ENCODE data around the gene ZBTB7C.

Gene ZBTB7C

DNA sequence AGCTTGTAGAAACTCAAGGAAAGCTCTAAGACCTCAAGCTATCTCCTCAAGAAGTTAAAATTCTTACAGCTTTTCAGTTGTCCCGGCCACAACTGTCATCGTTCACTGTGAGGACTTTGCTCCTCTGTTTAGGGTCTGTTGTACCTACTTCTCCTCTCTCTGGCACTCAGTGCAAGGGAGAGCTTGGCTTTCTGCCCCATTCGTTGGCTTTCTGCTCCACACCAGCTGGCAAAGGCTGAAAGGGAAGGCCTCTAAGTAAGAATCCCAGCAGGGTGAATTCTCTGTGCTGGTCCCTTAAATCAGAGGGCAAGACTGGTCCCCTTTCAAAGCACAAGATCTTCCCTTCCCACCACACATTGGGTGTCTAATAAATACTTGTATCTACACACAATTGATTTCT is 17.3 kb downstream of the ZBTB7C start:
- DNase-seq, result peak in 13 of 58 donors; percentile 5 to 53 (median 14)

DNA sequence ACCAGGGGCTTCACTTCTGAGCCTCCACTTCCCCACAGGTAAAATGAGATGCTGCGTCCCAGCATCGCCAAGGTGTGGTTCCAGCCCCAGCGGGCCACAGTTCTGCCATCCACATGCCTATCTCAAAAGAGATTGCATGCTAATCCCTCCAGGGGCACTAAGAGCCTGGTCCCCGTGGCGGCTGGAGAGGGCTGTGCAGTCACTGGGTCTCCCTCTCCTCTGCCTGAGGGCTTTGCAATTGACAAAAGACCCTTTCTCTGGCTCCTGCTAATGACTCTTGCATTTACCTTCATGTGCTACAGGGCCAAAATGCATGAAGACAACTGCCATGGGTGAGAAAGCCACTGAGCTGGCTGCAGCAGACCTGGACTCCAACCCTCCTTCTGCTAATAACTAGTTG is 18.5 kb downstream of the ZBTB7C start:
- no peak for DNase-seq

DNA sequence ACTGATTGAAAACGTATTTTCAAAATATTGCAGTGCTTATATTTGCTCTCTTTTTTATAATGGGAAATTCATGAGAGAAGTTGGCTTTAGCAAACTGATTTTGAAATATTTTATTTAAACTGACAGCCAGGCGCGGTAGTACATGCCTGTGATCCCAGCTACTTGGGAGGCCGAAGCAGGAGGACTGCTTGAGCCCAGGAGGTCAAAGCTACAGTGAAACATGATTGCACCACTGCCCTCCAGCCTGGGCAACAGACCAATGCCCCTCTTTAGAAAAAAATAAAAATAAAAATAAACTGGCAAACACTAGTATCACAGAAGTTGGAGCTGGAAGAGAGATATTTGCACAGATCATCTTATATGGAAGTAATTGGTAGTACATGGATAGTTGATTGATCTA is 20.7 kb downstream of the ZBTB7C start:
- no peak for DNase-seq

DNA sequence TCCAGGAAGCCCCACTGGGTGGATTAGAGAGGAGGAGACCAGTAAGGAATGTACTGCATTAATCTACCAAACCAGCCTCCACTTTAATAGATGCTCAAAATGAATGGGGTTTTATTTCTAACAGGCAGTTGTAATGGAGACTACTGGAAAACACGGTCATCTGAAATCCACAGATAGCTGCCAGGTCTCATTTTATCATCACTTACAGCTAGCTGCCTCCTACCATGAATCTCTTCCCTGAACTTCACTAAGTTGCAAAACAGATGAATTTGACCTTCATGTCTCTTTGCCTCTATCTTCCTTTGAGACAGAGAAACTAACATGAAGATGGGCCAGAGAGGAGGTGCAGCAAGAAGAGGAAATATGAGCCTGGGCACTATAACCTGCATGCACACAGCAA is 21.9 kb downstream of the ZBTB7C start:
- DNase-seq, result no peak

DNA sequence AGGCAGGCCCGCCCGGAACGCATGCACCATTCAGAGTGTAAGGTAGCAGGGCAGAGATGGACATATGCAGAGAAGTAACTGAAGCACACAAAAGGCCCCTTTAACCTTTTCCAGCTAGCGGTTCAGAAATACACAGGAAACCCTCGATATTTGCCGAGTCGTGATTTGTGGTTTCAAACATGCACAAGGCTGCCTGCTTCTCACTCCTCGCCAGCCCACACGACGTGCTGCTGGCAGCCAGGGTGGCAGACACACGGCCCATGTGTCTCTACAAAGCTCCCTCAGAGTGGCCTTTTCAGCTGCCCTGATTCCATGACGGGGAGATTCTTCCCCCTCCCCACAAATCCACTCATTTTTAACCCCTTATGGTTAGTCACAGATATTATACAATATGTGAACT is 23.6 kb downstream of the ZBTB7C start:
- peak in 3 of 58 donors; percentile 11 to 15 (median 11) for DNase-seq

DNA sequence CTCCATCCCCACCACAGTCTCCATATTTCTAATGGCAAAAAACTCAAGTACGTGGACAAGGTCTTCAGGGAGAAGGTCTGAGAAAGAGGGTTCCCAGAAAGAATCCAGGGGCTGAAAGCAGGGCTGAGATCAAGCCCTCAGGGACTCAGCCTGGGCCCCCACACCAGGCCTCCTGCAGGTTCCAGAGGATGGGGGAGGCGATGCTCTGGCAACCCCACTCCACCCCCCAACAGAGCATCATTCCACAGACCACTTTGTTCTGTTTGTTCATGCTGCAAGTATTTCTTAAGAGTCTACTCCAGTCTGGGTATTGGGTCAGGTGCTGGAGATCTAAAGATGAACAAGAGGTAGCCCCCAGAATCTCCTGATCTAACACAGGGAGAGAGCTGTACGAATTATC is 32.2 kb downstream of the ZBTB7C start:
- no peak for DNase-seq

DNA sequence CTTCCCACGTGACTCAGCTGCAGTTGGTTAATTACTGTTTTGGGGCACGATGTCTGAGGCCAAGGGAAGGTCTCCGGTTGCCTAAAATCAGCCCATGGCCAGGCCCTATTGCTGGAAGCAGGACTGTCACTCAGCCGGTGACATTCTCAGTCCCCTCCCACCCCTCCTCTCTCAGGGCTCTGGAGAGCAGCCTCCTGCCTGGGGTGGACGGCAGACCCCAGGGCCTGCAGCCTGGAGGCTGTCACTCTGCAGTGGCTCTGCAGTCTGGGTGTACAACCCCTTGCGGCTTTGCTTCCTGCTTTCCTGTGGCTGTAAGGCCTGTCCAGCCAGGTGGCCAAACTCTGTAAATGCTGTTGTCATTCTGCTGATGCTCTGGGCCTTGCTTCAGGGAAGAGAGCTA is 32.8 kb downstream of the ZBTB7C start:
- DNase-seq, result no peak

DNA sequence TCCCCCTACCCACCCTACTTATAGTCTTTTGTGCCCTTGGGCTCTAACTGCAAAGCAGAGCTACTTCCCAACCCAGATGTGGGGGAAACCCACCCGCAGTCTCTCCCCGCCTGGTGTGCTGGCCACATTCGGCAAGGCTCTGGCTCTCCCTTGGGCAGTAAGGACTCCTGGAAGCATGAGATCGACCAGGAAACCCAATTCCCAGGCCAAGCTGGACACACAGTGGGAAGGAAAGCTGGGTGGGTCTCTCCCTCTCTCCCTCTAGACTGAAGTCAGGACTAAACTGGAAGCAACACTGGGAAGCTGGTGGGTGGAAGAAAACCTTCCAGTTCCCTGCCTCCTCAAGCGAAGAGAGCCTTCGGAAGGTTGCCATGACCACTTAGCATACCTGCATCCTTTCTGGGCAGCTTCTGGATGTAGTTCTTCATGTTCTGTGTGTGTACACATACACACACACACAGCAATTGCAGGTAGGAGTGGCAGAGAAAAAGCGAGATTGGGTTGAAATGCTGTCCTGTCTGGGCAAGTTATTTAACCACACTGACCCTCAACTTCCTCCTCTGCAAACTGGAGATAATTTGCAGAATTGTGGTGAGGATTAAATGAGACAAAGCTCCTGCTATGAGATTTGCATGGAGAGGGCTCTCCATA is 33.9 kb downstream of the ZBTB7C start:
- peak in 2 of 58 donors; percentile 21 to 34 for DNase-seq

DNA sequence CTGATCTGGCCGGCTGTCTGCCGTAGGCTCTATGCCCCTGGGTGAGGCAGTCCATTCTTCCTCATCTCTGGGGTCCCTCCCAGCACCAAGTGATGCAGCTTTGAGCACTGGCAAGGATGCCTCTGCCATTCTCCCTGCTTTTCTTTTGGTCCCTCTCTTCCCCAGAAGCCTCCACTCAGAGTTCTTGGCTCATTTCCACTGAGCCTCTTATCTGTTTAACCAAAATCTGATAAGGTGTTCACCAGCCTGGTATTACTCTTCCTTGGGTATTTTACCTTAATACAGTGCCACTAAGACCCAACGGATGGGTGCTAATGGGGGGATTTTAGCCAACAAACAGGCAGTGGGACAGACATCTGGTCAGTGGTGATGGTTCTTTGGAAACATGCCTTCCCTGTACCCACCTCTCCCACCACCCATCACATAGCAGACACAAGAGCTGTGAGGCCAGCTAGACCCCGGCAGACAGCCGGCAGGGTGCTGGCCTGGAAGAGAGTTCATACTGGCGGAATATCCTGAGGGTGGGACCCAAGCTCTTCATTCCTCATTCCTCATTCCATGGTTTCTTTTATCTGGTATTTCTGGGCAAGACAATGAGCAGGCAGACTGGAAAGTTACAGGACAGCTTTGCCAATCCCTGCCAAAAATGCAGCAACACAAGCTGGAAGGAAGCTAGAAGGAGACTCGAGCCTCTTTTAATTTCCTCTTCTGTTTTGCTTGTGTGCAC is 34.6 kb downstream of the ZBTB7C start:
- peak in 5 of 58 donors; percentile 4 to 34 (median 7) for DNase-seq

DNA sequence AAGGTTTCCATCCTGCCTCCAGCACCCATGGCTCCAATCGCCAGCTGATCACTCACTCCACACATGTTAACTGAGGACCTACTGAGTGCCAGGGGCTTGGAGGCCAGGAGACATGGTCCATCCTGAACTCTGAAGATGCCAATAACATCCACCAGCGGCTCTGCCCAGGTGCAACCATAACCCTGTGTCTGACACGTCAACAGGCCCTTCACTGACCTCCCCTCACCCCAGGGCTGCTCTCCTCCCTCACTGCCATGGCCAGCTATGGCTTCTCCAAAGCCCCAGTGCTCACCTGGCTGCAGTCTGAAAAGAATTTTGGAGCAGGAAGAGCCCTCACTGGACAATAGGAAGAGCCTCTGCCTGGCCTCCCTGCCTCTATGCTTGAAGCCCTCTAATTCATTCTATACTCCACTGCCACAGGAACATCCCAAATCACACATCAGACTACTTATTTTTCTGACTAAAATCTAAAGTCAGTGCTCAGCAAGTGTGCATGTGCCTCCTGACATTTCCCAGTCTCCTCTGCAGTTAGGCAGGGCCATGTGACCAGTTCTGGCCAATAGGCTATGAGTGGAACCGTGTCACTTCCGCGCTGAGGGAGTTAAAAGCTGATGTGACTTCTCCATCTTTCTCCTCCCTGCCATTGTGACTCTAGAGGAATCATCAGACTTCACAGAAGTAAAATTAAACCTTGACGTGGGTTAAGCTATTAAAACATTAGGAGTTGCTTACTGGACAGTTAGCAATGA is 37.2 kb downstream of the ZBTB7C start:
- DNase-seq, result no peak

DNA sequence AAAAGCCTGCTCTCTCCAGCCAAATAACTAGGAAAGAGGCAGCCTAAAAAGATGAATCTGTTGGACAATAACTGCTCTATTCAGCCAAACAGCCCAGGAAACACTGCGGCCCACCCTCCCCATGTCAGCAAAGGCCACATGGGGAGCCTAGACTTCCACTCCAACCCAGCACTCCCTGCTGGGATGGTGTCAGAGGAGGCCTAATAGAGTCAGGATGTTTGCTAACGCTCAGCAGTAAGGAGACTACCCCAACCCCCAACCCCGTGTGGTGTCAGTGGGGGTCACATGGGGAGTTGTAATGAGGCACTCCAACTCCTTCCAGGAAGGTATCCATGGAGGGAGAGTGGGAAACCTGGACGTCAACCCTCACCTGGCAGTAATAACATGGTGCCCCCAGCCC is 41.6 kb downstream of the ZBTB7C start:
- DNase-seq, result no peak

DNA sequence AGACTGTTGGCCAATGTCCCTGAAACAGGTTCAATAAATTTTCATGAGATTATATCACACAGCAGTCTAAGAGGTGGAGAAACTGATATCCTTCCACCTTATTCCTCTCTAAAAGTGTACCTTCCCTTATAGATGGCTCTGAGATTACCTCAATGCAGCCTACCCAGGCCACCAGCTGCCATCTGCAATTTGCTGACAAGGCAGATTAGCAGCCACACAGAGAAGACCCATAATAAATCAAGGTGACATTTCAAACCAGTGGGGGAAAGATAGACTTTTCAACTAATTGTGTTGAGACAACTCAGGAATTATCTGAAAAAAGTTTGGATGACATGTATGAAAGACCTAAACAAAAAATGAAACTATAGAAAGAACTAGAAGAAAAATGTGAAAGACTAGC is 43.2 kb downstream of the ZBTB7C start:
- DNase-seq, result no peak

DNA sequence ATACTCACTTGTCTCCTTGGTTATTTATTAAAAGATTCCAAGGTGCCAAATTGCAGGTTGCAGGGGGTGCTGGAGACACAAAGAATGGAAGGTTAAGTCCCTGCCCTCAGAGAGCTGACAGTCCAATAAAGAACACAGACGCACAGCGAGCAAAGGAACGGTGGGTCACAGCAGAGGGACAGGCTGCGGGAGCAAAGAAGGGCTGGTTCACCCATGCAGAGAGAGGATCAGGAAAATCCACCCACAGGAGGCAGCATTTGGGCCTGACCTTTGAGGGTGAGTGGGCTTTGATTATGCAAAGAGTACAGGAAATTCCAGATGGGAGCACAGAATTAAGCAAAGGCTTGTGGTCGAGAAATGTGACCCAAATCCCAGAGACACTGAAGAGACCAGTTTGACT is 45.0 kb downstream of the ZBTB7C start:
- no peak for DNase-seq

DNA sequence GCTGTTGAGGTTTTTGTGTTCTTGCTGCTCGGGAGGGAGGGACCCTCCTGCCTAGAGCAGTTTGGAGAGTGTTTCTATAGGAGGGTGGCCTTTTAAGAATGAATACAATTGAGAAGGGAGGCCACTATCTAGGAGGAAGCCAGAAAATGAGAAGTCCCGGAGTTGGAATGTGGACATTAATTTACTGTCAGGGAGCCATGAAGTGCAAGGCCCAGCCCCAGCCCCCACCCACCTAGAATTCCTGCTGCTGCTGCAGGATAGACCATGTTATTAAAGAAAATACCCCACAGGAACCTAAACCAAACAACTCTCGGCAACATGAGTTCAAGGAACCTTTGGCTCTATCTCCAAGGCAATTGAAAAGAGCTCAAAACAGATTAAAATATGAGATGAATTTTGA is 46.0 kb downstream of the ZBTB7C start:
- DNase-seq, result no peak

DNA sequence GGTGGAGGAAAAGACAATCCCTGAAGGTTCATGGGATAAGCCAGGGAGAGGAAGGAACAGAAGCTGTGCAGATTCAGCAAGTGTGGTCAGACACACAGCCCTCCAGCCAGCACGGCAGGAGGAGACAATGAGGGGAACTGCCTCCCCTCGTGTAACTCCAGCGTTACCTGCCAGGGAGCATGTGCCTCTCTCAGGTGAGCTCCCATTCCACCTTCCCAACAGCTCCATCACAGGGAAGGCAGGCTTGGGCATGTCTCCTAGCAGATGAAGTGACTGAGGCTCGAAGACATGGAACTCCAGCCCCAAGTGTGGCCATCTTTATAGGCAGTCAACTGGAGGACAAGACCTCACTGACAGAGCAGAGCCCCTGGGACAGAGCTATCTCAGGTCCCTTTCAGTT is 47.4 kb downstream of the ZBTB7C start:
- DNase-seq, result no peak

DNA sequence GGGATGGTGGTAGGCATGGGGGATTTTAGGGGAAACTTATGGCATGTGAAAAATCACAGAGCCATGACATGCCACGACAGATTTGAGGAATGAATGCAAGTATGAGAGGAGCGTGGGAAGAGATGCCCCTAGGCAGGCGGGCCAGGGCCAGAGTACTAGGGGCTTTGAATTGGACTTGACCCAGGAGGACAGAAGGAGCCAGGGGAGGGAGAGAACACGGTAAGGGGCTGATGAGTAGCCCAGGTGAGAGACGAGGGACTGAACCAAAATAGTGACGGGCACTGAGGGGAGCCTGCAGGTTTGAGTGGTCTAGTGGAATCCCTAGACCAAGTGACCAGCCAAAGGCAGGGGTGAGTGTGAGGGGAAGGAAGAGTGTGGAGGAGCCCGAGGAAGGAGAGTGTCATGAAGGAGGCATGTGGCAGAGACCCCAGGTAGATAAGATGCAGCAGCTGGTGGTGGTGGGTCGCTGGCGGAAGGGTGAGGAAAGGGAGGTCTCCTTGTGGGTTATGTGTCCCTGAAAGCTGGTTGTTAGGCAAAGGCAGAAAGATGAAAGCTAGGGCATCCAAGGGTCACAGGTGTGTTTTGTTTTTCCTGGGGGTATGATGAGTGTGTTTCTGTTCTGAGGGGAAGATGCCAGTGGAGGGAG is 48.7 kb downstream of the ZBTB7C start:
- no peak for DNase-seq

DNA sequence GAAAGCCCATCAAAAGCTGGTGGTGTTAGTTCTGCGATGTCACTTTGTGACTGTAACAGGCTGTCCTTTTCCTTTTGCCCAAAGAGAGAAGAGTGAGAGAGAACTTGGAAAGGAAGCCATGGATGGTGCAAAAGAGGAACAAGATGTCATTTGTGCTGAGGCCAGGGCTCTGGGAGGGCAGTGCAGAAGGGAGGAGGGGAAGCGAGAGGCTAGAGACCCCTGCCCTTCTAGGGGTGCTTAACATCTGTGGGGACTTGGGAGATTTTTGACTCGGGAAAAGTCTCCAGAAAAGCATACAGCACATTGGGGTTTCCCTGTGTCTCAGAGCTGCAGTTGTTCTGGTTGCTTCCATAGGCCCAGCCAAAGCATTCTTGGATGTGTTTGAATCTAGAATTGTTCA is 49.6 kb downstream of the ZBTB7C start:
- no peak for DNase-seq

DNA sequence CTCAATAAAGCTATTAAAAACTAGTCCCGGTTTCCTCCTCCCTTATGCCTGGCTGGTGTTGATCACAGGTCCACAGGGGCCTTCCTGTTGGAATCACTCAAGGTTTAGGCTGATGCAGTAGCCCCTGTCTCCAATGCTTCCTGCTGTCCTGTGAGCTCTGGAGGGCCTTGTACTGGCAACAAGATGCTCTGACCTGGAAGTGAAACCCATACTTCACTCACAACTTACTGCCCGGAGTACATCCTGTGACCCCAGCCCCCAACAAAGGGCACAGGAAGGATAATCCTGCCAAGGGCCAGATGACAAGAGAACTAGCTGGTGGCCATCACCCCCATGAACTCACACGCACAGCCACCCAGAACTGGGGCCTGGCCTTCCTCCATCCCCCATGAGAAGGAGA is 50.3 kb downstream of the ZBTB7C start:
- DNase-seq, result no peak

DNA sequence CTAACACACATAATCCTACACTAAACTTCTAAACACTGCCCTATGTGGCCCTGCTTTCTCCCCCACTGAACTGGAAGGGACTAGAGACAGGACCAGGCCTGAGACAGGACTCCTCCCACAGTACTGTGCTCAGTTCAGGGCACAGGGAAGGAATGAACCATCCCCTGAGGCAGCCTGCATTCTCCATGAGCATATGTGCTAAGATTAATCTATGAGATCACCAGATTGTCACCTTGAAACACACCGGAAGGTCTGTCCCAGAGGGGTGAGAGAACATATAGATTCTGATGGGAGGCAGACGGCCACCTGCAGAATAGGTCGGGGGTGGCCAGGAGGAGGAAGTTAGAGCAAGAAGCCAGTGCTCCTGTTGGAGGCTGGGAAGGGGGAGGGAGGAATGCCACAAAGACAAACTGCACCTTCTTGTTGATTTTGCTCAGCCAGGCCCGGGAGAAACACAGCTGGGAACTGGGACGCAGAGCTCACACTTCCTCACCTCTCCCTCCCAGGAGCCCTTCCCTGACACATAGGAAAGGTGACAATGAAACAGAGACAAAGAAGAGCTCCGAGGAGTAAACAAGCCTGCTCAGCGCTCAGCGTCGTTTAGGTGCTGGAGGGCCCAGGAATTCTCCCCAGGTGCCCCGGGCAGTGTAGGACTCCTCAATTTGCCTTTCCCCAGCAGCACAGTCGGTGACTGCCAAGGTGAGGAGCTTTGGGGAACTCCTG is 52.1 kb downstream of the ZBTB7C start:
- DNase-seq, result no peak

DNA sequence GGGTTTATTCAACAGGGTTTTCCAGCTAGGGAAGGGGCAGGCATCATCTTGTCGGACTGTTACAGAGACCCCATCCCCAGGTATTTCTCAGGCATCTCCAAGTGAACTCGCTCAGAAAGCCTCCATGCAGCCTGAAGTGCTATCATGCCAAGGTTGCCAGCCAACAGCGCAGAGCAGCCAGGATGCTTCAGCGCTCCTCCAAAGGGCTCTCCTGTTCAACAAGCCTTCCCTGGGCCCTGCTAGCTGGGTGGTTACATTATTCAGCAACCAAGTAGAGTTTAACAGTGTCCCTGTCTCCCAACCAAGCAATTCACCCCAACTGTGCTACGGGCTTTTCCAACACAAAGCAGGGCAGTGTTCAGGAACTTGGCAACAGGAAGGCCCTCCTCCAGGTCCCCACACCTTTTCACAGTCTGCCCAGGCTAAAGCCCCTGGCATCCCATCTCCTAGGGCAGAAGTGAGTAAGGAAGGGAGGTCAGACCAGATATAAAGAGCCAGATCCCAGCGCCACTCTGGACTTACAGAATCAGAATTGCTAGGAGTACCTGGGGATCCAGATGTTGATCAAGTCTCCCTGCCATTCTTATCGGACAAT is 52.9 kb downstream of the ZBTB7C start:
- DNase-seq, result no peak

All from anterior cingulate cortex (tissue), 58 donors.